ENCODE results near the gene RAB44. TPM values are rescaled to one million over a fixed set of nuclear protein-coding genes. Genes with fewer than 3 reads are reported as not detected.

RAB44 gene
- total and polyA plus RNA-seq, 2 of the 13 experiments (the other 11 are each of a cell fraction or from before 2014, with no cell fraction given) = not detected

GRCh38 chr6:36671687-36672375 lies 25.8 kb upstream of the RAB44 start (continued):
- TF ChIP-seq ZFY (CRISPR knock-in tag; IDR thresholded peaks at IDR 0.05) = peak; percentile 76
- no peak for TF ChIP-seq ZNF30 (CRISPR knock-in tag; IDR thresholded peaks at IDR 0.05)
- no peak for TF ChIP-seq HMGXB4 (CRISPR knock-in tag; IDR thresholded peaks at IDR 0.05; ENCODE audit: borderline replicate concordance in 1 of 2, low read depth in 1 of 2)
- TF ChIP-seq PHB2 (IDR thresholded peaks at IDR 0.05; ENCODE audit: partially characterized antibody) = no peak
- TF ChIP-seq THAP7 (CRISPR knock-in tag; IDR thresholded peaks at IDR 0.05) = no peak
- no peak for TF ChIP-seq ZNF292 (CRISPR knock-in tag; IDR thresholded peaks at IDR 0.05; ENCODE audit: borderline replicate concordance, low read depth)
- TF ChIP-seq HNF4A (CRISPR knock-in tag; IDR thresholded peaks at IDR 0.05) = peak; percentile 68
- peak; percentile 61; the same call in 1 of the 2 replicates for TF ChIP-seq ZBTB38 (CRISPR knock-in tag; IDR thresholded peaks at IDR 0.05)
- TF ChIP-seq ZNF274 (CRISPR knock-in tag; IDR thresholded peaks at IDR 0.05) = no peak
- no peak for TF ChIP-seq ZNF326 (CRISPR knock-in tag; IDR thresholded peaks at IDR 0.05; ENCODE audit: borderline replicate concordance)
- TF ChIP-seq CERS6 (CRISPR knock-in tag; IDR thresholded peaks at IDR 0.05) = no peak
- no peak for TF ChIP-seq HIC2 (CRISPR knock-in tag; IDR thresholded peaks at IDR 0.05; ENCODE audit: low read depth)
- peak; percentile 31; the same call in 1 of the 2 replicates for TF ChIP-seq RXRA (CRISPR knock-in tag; IDR thresholded peaks at IDR 0.05)
- no peak for TF ChIP-seq TEAD3 (CRISPR knock-in tag; optimal IDR thresholded peaks at IDR 0.05; ENCODE audit: borderline replicate concordance)
- TF ChIP-seq ZNF546 (CRISPR knock-in tag; conservative IDR thresholded peaks at IDR 0.05) = no peak
- no peak for TF ChIP-seq AGO1 (IDR thresholded peaks at IDR 0.05; ENCODE audit: low read depth, low read length, poor library complexity, severe bottlenecking)
- TF ChIP-seq NPAS2 (CRISPR knock-in tag; IDR thresholded peaks at IDR 0.05; ENCODE audit: borderline replicate concordance) = no peak
- no peak for TF ChIP-seq THAP9 (CRISPR knock-in tag; IDR thresholded peaks at IDR 0.05; ENCODE audit: borderline replicate concordance)
- TF ChIP-seq ZFP36 (IDR thresholded peaks at IDR 0.05; ENCODE audit: borderline replicate concordance, low read depth, low read length, partially characterized antibody) = no peak
- no peak for TF ChIP-seq NFYB (CRISPR knock-in tag; IDR thresholded peaks at IDR 0.05)
- TF ChIP-seq JUN (CRISPR knock-in tag; IDR thresholded peaks at IDR 0.05) = no peak
- no peak for TF ChIP-seq MATR3 (CRISPR knock-in tag; IDR thresholded peaks at IDR 0.05)
